GM18861 (cell line): Measurements from ENCODE around the gene RBPJL.

Source experiments
- ATAC-seq: cut with Tn5 transposase; IDR thresholded peaks from one replicate; pipeline ENCODE4 v1.9.1; 2021; ENCODE audit not compliant: unreplicated experiment

The RBPJL gene

GRCh38 chr20:45306431-45306982 lies at the start of gene RBPJL:
TSS of gene RBPJL (plus strand) at chr20:45306840. CDS start at chr20:45306923, 83 bp downstream.
- ATAC-seq, result no peak

- ATAC-seq, result no peak
These were observed 49.5 kb upstream of the RBPJL start for GRCh38 chr20:45257161-45257560.

GRCh38 chr20:45257711-45258110 lies 48.9 kb upstream of the RBPJL start:
- ATAC-seq, result no peak

- no peak for ATAC-seq
These were observed 48.4 kb upstream of the RBPJL start for GRCh38 chr20:45258259-45258658.

- no peak for ATAC-seq
These were observed 48.0 kb upstream of the RBPJL start for GRCh38 chr20:45258664-45259063.

- no peak for ATAC-seq
These were observed 42.9 kb upstream of the RBPJL start for GRCh38 chr20:45263556-45264266.

GRCh38 chr20:45266977-45267376 lies 39.7 kb upstream of the RBPJL start:
- ATAC-seq, result no peak

- ATAC-seq, result no peak
These were observed 38.1 kb upstream of the RBPJL start for GRCh38 chr20:45268531-45268930.

GRCh38 chr20:45269056-45269455 lies 37.6 kb upstream of the RBPJL start:
- ATAC-seq, result no peak

GRCh38 chr20:45269754-45270270 lies 36.8 kb upstream of the RBPJL start:
- ATAC-seq, result no peak

- ATAC-seq, result no peak
These were observed 31.3 kb upstream of the RBPJL start for GRCh38 chr20:45275338-45275737.

- ATAC-seq, result no peak
These were observed 26.6 kb upstream of the RBPJL start for GRCh38 chr20:45279992-45280391.

- no peak for ATAC-seq
These were observed 23.7 kb upstream of the RBPJL start for GRCh38 chr20:45282700-45283550.

- ATAC-seq, result no peak
These were observed 23.0 kb upstream of the RBPJL start for GRCh38 chr20:45283551-45284057.

- ATAC-seq, result no peak
These were observed 18.3 kb upstream of the RBPJL start for GRCh38 chr20:45288376-45288775.

- no peak for ATAC-seq
These were observed 17.8 kb upstream of the RBPJL start for GRCh38 chr20:45288860-45289259.

GRCh38 chr20:45289942-45290676 lies 16.5 kb upstream of the RBPJL start:
- ATAC-seq, result no peak

- ATAC-seq, result no peak
These were observed 15.8 kb upstream of the RBPJL start for GRCh38 chr20:45290677-45291355.

GRCh38 chr20:45291526-45291925 lies 15.1 kb upstream of the RBPJL start:
- ATAC-seq, result no peak

- no peak for ATAC-seq
These were observed 14.3 kb upstream of the RBPJL start for GRCh38 chr20:45292343-45292742.
